ENCODE data around the gene PDZRN3.

GRCh38 chr3:73521734-73522336 lies 102.9 kb downstream of the PDZRN3 start:
- no peak for TF ChIP-seq ELF1 (IDR thresholded peaks at IDR 0.05)
- TF ChIP-seq CTCF (IDR thresholded peaks at IDR 0.05): no peak
- TF ChIP-seq MXI1 (IDR thresholded peaks at IDR 0.05; ENCODE audit: low read depth, low read length): no peak
- no peak for TF ChIP-seq TAF1 (IDR thresholded peaks at IDR 0.05; ENCODE audit: borderline replicate concordance, low read depth, low read length)
- no peak for TF ChIP-seq RAD21 (IDR thresholded peaks at IDR 0.05; ENCODE audit: low read length)
- TF ChIP-seq, protein P1, sequence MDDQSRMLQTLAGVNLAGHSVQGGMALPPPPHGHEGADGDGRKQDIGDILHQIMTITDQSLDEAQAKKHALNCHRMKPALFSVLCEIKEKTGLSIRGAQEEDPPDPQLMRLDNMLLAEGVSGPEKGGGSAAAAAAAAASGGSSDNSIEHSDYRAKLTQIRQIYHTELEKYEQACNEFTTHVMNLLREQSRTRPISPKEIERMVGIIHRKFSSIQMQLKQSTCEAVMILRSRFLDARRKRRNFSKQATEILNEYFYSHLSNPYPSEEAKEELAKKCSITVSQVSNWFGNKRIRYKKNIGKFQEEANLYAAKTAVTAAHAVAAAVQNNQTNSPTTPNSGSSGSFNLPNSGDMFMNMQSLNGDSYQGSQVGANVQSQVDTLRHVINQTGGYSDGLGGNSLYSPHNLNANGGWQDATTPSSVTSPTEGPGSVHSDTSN (IDR thresholded peaks at IDR 0.05): no peak
- no peak for TF ChIP-seq CHD2 (IDR thresholded peaks at IDR 0.05; ENCODE audit: low read length, partially characterized antibody)
- no peak for TF ChIP-seq EZH2phosphoT487 (IDR thresholded peaks at IDR 0.05; ENCODE audit: borderline replicate concordance, low read depth)
- no peak for TF ChIP-seq EP300 (IDR thresholded peaks at IDR 0.05; ENCODE audit: borderline replicate concordance in 1 of 2, low read depth in 1 of 2, low read length in 1 of 2)
- TF ChIP-seq MAX (IDR thresholded peaks at IDR 0.05; ENCODE audit: low read depth): no peak

All from SK-N-SH (cell line).